ENCODE results near the gene TFF3. TPM values are rescaled to one million over a fixed set of nuclear protein-coding genes. Genes with fewer than 3 reads are reported as not detected.

The TFF3 gene, protein sequence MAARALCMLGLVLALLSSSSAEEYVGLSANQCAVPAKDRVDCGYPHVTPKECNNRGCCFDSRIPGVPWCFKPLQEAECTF
- 10 to 100 TPM in 4 of 5 donors, 1 to 10 TPM in 1; 6.2 to 22.5 (median 13.1) TPM for polyA plus RNA-seq (ENCODE audit: insufficient read depth in 1 of 5, insufficient read length in 5 of 5, low replicate concordance in 1 of 5)
- long read RNA-seq, donor 1, transcript TFF3-203 (2 exons, 419 nt) = minor isoform, 16 of 93 reads
- long read RNA-seq, donor 1, transcript TFF3-204 (3 exons, 1,109 nt) = major isoform, 72 of 93 reads
- long read RNA-seq, donor 1, partial matches to known transcripts = 5 of 93 reads
- long read RNA-seq, donor 1, other reads (novel, unspliced or antisense) = 0 of 93 reads
- long read RNA-seq, donor 2, transcript TFF3-204 (3 exons, 1,109 nt) = major isoform, 42 of 43 reads
- long read RNA-seq, donor 2, partial matches to known transcripts = 0 of 43 reads
- long read RNA-seq, donor 2, other reads (novel, unspliced or antisense) = 0 of 43 reads
- long read RNA-seq, donor 3, transcript TFF3-204 (3 exons, 1,109 nt) = major isoform, 28 of 33 reads
- long read RNA-seq, donor 3, transcript TFF3-203 (2 exons, 419 nt) = minor isoform, 5 of 33 reads
- long read RNA-seq, donor 3, partial matches to known transcripts = 0 of 33 reads
- long read RNA-seq, donor 3, other reads (novel, unspliced or antisense) = 0 of 33 reads
- long read RNA-seq, donor 4, transcript TFF3-204 (3 exons, 1,109 nt) = major isoform, 26 of 30 reads
- long read RNA-seq, donor 4, partial matches to known transcripts = 0 of 30 reads
- long read RNA-seq, donor 4, other reads (novel, unspliced or antisense) = 0 of 30 reads
- long read RNA-seq, donor 5, transcript TFF3-204 (3 exons, 1,109 nt) = major isoform, 48 of 52 reads
- long read RNA-seq, donor 5, partial matches to known transcripts = 0 of 52 reads
- long read RNA-seq, donor 5, other reads (novel, unspliced or antisense) = 0 of 52 reads
- long read RNA-seq, donor 6, transcript TFF3-204 (3 exons, 1,109 nt) = major isoform, 42 of 44 reads
- long read RNA-seq, donor 6, partial matches to known transcripts = 0 of 44 reads
- long read RNA-seq, donor 6, other reads (novel, unspliced or antisense) = 0 of 44 reads
- long read RNA-seq, donor 7, transcript TFF3-204 (3 exons, 1,109 nt) = major isoform, 23 of 26 reads
- long read RNA-seq, donor 7, partial matches to known transcripts = 0 of 26 reads
- long read RNA-seq, donor 7, other reads (novel, unspliced or antisense) = 0 of 26 reads
- long read RNA-seq, donor 8, transcript TFF3-204 (3 exons, 1,109 nt) = major isoform, 9 of 12 reads
- long read RNA-seq, donor 8, partial matches to known transcripts = 0 of 12 reads
- long read RNA-seq, donor 8, other reads (novel, unspliced or antisense) = 0 of 12 reads

DNA sequence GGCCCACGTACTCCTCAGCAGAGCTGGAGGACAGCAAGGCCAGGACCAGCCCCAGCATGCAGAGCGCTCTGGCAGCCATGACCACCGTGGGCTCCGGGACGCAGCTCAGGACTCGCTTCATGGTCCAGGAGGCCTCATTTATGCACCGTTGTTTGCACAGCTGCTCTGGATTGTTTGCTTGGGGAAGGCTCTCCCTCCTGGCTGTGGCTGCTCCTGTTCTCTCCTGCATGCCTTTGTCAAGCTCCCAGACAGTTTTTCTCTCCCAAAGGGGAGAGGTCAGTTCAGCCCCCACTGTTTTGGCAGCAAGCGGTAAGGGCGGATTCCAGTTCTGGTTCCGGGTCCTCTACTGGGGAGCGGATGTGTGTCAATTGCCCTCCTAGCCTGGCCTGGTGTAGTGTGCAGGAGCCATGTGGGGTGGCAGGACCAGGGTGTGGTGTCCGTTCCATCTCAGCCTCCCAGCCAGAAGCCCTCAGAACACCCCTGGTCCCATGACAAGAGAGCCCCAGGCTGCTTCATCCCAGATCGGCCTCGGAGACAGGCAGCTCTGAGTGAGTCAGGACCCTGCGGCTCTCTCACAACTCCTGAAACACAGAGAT, at the start of gene TFF3:
Gene TFF3, minus strand, starts transcription at position 114 of the 596 bp plus-strand sequence. Its CDS starts 35 bp downstream, at position 79.
- no peak for DNase-seq

DNA sequence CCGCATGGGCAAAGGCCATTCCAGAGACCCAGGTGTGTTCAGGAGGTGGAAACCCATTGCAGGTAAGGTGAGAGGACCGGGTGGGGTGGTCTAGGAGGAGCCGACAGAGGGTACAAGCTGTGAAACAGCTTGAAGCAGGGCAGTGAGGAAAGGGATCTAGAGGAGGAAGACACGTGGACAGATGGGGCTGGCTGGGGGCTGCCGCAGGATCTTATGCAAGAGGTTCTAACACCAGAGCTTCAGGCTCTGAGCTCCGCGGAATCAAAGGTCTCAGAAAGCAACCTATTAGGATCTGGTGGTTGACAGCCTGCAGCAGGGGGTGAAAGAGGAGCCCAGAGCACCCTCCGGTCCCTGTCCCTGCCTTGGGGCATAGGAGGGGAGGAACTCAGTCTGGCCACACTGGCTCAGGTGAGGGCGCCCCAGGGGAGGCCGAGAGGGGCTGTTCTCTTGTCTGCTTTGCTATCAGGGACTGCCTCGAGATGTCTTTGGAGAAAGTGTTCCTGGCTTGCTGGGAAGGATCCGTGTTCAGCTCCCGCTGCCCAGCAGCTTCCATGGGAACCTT, 49.2 kb upstream of the TFF3 start:
- no peak for DNase-seq

DNA sequence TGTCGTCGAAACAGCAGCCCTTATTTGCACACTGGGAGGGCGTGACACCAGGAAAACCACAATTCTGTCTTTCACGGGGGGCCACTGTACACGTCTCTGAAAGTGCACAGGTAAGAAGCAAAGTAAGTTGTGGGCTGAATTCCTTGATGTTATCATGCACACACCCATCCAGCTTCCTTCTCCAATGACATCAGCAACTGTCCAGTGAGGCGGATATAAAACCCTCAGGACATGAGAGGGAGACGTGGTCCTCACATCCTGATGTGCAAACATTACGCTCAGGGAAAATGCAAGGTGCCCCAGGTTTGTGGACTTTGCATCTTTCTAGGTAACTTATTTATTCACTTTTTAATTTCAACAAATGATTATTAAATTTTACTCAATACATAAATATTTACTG, 48.1 kb upstream of the TFF3 start:
- no peak for DNase-seq

DNA sequence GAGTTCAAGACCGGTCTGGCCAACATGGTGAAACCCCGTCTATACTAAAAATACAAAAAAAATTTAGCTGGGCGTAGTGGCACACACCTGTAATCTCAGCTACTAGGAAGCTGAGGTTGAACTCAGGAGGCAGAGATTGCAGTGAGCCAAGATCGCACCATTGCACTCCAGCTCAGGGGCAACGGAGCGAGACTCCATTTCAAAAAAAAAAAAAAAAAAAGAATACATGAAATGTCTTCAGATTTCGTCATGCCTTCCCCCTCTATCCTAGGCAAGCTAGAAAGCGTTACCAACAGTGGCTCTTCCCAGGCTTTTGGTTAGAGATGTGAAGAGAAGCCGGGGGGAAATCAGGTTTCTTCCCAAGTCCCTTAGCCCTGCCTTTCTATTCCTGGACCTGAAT, 47.5 kb upstream of the TFF3 start:
- no peak for DNase-seq

DNA sequence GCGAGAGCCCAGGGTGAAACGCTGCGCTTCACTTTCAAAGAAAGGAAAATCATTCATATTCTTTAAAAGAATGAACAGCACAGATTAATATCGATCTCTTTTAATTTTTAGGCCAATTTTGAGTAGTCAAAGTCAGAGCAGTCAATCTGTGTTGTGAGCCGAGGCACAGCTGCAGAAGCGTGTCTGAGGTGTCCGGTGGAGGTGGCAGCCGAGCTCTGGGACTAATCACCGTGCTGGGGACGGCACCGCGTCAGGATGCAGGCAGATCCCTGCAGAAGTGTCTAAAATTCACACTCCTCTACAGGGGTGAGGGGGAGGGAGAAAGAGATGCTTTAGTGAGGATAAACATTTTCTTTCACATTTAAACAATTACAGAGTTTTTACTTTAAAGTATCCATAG, 47.0 kb upstream of the TFF3 start:
- no peak for DNase-seq

DNA sequence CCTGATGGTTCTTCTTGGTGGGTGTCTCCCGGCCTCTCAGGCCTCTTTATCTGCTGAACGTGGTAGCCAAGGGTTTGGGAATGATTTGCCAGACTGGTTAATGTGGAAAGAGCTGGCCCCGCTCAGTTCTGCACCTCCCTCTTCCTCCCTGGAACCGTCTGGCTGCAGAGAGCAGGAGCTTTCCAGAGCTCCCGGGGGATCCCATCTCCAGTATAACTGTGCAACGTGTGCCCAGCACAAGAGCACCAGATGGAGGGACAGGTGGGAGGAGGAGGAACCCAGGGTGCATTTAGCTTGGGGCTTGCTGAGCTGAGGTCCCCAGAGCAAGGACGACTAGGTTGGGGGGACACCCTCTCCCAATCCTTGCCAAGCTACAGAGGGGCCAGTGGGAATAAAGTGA, 46.1 kb upstream of the TFF3 start:
- no peak for DNase-seq

DNA sequence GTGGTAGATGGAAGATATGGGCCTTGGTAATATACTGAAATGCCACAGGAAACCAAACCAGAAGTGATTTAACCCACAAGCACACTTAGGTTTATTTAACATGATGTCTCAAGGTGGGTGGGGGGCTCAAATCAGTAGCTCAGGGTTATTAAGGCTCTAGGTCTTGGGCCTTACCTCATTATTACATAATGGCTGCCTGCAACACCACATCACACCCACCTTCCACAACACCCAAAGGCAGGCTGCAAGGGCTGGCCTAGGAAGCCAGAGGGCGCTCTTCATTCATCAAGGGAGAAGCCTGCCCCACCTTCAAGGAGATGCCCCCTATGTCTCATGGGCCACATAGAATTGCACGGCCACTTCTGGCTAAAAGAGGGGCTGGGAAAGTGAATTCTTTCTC, 45.1 kb upstream of the TFF3 start:
- no peak for DNase-seq

DNA sequence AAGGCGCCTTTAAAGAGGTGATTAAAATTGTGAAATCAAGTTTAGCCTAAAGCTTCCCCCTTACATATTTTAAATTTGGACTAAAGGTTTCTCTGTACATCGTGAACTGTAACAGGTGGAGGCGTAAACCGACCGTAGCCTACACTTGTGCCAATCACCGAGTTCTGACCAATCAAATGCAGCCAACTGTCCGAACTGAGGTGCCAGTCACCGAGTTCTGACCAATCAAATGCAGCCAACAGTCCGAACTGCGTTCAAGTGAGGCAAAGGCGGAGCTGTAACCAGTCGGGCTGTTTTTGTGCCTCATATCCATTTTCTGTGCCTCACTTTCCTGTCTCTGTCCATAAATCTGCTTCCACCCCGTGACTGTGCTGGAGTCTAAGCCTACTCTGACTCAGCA, 43.7 kb upstream of the TFF3 start:
- DNase-seq = no peak

DNA sequence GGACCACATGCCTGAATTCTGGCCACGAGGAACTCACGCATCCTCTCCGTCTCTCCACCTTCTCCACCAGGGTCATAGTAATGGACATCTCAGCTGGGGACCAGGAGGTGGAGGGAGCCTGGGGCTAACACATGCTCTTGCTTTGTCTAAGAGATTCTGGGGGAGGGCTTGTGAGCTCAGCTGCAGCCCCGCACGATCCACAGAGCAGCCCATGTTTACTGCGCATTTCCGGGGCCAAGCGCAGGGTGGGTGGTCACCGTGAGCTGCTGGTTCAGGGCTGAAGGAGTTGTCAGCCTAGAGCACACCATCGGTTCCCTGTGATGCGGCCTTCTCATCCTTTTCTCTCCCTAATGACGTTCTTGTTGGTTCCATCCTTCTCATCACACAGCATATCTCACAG, 43.1 kb upstream of the TFF3 start:
- DNase-seq = no peak

DNA sequence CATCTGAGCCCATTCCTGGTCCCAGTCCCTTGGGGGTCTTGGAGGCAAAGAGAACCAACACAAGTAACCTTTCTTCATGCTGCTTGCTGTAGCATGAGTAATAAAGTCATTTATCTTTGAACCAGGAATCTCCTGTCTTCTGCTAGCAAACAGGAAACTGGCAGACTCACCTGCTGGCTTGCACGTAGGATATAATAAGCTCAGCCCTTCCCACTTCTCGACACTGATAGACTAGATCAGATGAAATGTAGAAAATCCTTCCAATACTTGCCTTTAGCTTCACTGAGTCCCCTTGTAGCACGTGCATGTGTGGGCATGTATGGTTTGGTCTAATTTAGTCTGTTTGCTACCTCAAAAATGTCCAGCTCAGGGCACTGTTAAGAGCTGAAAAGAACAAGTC, 42.1 kb upstream of the TFF3 start:
- DNase-seq = no peak

DNA sequence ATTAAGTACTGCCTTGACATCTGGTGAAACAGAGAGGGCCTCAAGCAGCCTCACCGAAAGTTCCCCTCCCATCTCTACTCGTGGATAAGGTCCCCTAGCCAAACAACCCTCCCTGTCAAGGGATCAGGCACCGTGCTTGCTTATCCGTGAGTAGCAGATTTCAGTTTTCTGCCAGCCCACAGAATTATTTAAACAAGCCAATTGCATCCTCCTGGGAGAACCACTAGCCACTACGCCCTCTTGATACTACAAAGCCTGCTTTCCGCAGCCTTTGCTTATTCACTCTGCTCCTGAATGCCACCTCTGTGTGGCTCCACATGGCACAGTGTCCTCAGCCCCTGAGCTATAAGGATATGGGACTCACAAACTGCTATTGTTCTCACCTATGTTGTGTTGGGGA, 41.4 kb upstream of the TFF3 start:
- DNase-seq = no peak

DNA sequence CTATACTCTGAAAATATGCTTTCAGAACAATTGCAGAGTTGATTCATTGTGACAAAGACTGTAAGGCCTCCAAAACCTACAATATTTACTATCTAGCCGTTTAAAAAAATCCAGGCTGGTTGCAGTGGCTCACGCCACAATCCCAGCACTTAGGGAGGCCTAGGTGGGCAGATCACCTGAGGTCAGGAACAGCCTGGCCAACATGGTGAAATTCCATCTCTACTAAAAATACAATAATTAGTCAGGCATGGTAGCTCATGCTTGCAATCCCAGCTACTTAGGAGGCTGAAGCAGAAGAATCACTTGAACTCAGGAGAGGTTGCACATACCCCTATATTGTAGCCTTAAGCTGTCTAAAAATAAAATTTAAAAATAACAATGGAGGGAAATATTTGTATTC, 40.8 kb upstream of the TFF3 start:
- no peak for DNase-seq

DNA sequence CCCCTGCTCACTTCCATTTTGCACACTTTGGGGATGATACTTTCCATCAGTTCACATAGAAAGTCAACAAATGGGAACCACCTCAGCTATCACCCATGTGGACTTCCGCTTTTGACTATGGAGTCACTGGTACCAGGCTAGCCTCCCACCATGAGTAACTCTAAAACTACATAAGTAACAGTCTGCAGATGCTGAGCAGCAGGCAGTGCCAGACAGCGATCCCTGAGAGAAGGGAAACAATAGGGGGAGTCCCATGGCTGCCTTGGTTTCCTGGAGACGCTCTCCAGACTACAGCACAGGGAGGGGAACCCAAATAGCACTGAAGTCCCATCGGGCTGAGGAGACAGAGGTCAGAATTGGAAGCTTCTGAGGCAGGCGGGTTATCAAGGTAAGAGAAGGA, 38.4 kb upstream of the TFF3 start:
- DNase-seq = no peak

DNA sequence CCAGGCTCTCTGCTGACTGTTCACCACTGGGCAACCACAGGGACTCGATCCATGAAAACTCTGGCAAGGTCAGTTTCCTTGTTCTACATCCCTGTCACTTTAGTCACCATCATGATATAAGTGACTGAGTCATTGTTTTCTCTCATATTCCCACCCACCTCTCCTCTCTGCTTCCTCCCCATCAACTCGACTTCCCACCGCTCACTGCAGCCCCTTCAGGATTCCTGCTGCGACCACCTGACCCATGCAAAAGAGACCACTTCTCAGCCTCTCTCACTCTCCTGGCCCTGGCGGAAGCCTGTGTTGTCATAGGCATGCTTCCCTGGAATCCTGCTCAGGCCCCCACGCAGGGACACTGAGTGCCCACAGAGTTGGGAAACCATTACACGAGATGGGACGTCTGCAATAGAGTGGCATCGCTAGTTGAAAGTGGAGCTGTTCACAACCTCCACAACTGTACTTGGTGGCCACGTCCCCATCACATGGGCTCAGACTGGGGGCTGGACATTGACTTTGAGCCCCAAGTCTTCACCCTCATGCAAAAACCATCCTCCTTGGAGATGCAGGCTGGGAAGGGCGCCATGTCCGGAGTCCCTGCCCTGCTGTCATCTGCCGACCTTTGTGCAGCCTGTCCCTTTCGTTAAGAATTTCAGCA, 37.4 kb upstream of the TFF3 start:
- DNase-seq = no peak

DNA sequence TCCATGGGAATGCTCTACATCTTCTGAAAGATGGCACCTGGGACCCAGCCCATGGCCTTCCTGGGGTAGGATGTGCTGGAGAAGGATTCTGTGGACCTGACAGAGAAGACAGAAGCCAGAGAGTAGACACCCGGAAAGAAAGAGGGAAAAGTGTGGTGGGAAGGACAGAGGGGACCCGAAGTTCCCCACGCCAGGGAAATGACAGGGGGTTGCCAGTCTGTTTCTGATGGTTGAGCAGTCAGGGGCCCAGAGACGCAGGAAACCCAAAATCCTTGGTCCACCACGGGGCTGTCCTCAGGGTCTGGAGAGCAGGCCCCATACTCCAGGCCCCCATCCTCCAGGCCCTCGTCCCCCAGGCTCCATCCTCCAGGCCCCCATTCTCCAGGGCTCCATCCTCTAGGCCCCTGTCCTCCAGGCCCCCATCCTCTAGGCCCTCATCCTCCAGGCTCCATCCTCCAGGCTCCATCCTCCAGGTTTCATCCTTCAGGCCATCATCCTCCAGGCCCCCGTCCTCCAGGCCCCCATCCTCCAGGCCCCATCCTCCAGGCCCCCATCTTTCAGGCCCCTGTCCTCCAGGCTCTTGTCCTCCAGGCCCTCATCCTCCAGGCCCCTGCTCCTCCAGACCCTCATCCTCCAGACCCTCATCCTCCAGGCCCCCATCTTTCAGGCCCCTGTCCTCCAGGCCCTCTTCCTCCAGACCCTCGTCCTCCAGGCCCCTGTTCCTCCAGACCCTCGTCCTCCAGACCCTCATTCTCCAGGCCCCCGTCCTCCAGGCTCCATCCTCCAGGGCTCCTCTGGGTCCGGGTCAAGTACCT, 36.6 kb upstream of the TFF3 start:
- no peak for DNase-seq

DNA sequence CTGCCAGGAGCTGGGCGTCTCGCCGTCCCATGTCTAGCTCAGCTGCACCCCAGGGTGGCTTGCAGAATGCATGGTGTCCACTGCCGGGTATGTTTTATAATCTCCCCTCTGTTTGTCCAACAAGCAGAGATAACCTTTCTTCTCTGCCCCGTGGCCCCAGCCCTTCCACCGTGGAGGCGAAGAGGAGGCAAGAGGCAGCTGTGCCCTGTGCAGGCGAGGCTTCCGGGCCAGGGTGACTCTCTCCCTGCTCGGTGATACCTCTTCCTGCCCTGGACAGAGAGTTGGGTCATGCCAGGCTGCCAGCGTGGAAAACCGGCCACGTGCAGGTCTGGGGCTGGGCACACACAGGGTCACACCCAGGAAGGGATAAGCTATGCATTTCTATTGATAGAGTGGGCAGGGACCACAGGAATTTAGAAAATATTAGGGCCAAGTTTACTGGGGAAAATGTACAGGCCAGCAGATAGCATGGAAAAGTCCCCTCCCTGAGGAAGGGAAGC, 35.8 kb upstream of the TFF3 start, which contains the start of gene TFF2:
Gene TFF2, minus strand, starts transcription at position 68 of the 500 bp plus-strand sequence. Its CDS starts 37 bp downstream, at position 31.
- no peak for DNase-seq

DNA sequence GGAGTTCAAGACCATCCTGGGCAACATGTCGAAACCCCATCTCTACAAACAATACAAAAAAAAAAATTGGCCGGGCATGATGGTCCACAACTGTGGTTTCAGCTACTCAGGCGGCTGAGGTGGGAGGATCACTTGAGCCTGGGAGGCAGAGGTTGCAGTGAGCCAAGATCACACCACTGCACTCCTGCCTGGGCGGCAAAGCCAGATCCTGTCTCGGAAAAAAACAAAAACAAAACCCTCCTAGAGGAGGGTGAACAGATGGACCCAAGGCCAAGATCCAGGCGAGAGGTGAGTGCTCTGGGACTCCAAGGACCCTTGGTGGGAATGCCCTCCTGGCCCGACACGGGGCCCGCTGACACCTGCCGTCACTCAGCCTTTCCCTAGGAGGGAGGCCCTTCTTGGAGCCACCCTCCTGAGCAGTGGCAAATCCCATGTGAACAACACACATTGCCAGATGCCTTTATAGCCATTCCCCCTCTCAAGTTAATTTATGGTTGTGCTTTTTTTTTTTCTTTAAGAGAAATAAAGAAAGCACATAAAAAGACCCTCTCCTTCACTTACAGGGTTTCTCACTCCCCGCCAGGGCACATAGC, 35.2 kb upstream of the TFF3 start:
- DNase-seq = no peak

DNA sequence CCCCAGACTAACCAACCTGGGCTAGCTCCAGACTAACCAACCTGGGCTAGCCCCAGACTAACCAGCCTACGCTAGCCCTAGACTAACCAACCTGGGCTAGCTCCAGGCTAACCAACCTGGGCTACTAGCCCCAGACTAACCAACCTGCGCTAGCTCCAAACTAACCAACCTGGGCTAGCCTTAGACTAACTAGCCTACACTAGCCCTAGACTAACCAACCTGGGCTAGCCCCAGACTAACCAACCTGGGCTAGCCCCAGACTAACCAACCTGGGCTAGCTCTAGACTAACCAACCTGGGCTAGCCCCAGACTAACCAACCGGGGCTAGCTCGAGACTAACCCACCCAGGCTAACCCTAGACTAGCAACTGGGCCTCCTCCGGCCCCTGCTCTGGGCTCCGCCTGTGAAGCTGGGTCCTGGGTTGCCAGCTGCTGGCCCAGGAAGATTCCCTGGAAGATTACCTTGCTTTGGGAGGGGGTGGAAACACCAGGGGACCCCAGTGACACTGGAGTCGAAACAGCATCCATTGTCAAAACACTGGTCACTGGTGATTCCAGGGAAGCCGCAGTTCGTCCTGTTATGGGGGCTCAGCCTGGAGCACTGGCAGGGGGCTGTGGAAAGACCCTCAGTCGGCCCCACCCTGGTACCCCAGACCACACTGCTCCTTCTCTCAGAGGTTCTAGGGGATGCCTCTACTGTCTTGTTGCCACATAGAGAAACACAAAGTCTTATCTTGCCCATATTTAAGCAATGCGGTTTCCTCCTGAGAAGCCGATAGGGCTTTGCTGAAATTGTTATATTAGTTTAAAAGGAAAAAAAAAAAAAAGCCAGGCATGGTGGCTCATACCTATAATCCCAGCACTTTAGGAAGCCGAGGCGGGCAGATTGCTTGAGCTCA, 34.5 kb upstream of the TFF3 start:
- DNase-seq = no peak

All from right lung (tissue), 10 donors.